Activated T-helper 1 cell treated with anti-CD3 and anti-CD28 coated beads, Interleukin-2, amount 50 U/mL, for 16 hours (primary cell): ENCODE data around the gene ISL2.

Experiments
- DNase-seq, 2 donors: peaks; one replicate each; pipeline ENCODE4 v3.0.0-alpha.2; 2020; ENCODE audit warnings: low read depth in 1 of 2, low spot score in 1 of 2

ISL2 gene

DNA sequence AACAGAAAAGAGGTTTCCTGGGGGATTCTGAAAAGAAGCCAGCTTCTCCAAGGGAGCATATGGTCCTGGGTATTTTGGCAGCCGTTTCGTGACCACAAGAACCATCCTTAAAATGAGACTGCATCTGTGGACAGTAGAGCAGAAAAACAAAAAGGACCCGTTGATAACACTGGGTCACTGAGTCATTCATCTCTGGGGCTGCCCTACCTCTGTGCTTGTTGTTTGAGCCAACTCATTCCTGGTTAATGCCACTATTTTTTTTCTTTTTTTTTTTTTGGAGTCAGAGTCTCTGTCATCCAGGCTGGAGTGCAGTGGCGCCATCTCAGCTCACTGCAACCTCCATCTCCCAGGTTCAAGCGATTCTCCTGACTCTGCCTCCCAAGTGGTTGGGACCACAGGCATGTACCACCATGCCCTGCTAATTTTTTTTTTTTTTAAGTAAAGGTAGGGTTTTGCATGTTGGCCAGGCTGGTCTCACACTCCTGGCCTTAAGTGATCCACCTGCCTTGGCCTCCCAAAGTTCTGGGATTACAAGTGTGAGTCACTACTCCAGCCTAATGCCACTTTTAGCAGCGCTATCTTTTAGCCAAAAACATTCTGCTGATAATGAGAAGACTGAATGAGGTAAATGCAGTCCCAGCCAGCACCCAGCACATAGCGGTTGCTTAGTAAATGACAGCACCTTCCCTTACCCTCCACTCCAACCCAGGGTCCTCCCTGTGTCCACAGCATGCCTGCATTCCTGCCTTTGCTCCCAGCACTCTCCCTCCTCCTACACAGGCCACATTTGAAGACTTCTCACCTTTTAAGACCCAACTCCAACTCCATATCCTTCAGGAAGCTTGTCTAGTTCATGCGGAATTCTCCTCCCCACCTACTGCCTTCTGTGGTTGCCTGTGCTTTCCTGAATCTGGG lies 9.1 kb upstream of the ISL2 start:
- DNase-seq: no peak

DNA sequence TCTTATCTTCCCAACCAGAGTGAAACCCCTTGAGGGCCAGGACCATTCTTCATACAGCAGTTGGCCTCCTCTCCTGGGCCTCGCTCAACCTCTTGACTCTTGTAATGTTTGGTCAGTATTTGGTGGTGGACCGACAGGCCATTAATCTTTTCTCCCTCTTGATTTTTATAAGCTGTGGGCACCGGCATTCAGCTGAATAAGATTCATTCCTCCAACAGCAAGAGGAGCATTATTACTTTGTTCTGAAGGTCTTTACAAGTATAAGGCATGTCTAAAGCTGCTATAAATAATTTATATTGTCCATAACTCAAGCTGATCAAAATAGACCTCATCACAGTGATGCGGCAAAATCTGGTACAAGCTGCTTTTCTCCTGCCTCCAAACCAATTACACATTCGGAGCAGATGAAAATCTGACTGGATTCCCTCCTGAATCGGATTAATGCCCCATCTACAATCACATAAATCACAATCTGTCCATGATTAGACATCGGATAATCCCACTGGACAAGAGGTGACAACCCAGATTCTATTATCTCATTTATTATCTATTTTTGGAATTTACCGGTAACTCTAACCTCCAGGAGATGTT lies 8.4 kb upstream of the ISL2 start:
- no peak for DNase-seq

DNA sequence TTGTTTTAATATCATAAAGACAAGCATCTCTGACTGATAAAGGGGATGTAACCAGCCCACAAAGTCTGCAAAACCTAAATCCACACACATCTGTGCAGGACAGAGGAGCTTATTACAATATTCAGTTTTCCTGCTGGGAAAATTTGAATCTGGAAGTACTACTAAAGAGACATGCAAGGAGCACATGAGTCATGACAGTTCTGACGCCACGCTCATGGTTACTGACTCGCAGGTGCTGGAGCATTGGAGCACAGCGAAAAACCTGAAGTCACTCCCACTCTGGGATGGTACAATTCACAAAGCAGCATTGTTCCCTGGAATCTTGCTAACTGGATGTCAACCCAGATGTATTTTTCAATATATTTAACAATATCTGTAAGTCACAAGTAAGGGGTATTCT lies 7.6 kb upstream of the ISL2 start:
- no peak for DNase-seq

DNA sequence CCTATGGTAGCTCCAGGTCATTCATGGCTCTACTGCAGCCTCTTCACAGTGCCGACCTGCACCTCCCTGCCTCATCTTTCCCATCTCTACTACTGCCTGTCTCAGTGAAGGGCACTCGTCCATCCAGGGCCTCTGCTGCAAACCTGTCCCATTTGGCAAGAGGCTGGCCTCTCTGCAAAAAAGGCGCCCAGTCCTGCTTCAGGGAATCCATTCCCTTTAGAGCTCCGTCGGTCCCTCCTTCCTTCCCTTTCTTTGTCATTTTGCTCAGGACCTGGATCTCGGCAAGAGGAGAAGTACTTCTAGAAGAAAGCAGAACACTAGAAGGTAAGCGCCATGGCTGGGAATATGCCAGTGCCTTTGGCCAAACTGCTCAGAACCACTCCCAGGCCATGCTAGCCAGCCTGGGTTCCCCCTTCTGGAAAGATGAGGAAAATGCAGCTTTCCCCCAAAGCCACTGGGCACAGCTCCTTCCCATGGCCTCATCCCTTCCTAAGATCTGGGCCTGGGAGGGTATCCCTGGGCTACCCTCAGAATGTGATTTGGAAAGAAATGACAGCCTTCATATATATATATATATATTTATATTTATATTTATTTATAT lies 6.4 kb upstream of the ISL2 start:
- no peak for DNase-seq

DNA sequence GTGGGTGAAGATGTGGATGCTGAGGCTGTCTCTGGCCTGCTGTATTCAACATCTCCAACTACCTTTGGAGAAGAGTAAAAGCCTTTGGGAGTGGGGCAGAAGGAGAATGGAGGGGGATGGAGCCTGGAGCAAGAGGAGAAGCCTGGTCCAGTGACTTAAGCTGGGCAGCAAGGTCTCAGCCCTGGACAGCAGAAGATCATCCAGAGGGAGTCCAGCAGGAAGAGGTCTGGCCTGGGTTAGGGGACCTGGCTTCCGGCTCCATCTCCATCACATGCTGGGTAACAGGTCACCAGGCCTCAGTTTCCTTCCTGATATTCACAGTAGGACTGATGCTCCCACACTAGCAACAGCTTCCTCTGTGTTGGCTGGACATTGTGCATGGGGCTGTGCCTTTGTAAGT lies 3.8 kb upstream of the ISL2 start:
- DNase-seq: no peak

DNA sequence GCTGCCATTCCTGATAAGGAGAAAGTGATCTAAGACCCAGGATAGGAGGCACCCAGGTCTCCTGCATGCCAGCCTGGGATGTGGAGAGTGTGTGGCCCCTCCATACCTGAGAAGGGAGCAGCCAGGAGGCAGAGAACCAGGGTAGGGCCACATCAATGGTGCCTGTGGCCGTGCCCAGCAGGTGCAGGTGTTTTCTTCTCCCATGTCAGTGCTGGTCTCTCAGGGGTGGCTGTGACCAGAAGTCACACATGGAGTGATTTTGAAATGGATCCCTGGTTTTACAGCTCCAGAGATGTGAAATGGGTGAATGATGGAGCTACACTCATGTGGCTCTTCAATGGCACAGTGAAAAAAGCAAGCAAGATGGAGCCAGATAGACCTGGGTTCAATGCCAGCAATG lies 3.3 kb upstream of the ISL2 start:
- DNase-seq: no peak

DNA sequence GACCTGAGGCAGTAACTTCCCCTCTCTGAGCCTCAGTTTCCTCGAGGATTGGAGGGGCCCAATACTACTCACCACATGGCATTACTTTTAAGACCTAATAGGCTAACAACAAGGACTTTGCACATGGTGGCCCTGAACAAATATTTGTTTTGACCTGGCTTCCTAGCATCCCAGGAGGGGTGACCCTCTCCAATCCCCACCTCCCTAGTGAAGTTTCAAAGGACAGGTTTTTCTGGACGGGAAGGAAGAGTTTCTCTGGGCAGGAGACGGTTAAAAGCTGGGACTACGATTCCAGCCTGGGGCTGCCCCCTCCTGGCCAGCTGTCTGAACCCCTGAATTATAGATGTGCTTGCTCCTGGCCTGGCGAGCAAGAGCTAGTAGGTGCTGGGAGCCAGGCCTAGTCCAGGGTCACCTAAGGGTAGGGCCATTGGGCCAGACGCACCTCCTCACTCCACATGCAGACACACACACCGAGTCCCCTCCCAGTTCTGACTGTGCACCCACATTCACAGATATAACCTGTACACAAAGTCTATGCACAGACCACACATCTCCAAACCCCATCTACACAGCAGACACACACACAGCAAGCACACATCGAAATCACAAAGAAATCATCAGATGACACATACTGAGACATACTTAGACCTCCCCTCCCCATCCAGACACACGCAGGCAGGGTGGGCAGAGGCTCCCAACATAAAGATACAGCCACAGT lies 2.7 kb upstream of the ISL2 start:
- DNase-seq: no peak

DNA sequence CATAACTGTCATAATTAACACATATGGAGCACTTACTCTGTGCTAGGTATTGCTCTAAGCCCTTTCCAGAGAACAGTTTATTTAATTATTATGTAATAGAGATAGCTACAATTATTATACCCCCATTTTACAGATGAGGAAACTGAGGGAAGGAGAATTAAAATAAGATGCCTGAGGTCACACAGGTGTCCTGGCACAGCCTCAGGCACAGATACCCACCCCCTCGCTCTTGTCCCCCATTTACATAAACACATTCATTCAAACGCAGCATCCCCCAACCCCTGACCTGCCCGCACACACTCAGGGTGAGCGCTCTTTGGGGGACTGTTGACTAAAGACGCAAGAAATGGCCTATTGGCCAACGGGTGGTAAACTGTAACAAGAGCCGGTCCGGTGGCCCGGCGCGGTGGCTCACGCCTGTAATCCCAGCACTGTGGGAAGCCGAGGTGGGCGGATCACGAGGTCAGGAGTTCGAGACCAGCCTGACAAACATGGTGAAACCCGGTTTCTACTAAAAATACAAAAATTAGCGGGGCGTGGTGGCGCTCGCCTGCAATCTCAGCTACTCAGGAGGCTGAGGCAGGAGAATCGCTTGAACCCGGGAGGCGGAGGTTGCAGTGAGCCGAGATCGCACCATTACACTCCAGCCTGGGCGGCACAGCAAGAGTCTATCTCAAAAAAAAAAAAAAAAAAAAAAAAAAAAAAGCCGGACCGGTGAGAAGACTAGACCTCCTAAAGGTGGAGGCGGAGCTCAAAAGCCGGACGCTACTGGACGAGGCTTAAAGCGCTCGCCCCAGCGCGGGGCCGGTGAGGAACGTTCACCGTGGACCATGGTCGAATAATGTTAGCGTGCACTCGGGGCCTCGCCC lies 1.9 kb upstream of the ISL2 start:
- no peak for DNase-seq

DNA sequence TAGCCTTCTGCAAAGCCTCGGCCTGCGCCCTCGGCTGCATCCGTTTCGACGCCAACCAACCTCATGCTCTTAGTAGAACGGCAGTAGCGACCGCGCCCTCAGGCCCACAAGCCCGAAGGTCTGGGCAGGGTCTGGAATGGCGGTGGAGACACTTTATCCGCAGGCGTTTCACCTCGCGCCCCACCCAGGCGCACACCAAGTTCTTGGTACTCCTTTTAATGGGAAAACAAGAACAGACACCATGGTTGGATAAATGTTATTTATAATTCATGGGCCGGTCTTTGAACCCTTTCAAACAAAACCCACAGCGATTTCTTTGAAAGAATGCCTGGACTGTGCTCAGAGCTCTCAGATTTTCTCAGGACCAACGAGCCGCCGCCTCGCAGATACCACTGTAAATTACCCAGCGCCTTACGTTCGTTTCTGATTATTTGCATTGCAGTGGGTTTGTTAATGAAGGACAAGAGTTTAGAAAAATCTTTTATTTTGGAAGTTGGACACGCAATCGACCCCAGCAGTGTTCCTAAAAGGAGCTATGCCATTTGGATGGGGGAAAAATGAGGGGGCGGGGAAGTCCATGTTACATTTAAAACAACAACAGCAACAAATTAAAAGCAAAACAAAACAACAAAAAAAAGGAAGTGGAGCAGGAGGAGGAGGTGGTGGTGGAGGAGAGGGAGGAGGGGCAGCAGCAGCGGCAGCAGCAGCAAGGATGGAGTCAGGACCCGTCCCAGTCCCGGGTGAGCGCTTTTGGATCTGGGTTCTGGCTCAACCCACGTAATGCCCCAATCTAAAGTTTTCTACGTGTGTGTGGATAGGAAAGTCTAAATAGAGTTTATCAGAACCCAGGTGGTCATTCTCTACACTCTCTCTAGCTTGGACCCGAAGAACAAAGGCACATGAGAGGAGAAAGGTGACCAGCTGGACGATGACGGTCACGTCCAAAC lies 993 bp upstream of the ISL2 start:
- DNase-seq: no peak

DNA sequence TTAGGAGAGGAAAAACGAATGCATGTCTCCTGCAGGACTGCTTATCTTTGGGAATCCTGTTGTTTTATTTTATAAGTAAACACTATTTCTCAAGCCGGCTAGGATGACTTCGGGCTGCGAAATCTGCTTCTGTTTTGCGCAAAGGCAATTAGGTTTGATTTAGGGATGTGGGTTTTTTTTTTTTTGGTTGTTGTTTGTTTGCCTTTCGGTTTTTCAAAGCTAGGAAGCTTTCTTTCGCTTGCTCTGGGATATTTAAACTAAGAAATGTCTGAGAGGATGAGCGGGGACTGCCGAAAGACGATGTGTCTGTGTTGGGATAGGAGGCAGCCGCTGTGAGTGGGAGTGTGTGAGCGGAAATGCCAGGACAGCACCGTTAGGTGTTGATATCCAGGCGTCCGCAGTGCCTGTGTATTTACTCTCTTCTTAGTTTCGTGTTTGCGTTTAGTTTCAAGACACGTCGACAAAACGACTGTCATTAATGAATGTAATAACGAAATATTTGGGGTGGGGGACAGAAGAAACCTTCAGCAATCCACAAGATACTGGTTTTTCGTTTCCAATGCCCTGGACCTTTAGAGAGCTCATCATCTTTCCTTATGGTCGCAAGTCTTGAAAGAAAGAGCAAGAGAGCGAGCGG lies 604 bp downstream of the ISL2 start:
- no peak for DNase-seq

DNA sequence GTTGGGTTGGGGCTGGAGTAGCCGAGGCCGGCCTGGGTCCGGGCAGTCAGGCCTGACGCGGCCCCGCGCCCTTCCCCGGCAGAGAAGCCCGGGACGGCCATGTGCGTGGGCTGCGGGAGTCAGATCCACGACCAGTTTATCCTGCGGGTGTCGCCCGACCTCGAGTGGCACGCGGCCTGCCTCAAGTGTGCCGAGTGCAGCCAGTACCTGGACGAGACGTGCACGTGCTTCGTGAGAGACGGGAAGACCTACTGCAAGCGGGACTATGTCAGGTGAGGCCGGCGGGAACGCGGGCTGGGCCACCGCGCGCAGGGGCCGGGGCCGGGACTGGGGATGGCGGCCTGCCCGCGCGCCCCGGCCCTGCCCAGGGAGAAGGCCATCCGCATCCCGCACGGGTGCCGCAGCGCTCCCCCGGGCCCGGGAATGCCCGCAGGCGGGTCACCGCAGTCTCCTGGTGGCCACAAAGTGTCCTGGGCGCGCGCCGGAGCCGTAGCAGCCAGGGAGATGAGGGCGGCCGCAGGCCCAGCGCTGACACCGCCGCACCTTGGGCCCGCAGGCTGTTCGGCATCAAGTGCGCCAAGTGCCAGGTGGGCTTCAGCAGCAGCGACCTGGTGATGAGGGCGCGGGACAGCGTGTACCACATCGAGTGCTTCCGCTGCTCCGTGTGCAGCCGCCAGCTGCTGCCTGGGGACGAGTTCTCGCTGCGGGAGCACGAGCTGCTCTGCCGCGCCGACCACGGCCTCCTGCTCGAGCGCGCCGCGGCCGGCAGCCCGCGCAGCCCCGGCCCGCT lies 1.3 kb downstream of the ISL2 start:
- DNase-seq: no peak

DNA sequence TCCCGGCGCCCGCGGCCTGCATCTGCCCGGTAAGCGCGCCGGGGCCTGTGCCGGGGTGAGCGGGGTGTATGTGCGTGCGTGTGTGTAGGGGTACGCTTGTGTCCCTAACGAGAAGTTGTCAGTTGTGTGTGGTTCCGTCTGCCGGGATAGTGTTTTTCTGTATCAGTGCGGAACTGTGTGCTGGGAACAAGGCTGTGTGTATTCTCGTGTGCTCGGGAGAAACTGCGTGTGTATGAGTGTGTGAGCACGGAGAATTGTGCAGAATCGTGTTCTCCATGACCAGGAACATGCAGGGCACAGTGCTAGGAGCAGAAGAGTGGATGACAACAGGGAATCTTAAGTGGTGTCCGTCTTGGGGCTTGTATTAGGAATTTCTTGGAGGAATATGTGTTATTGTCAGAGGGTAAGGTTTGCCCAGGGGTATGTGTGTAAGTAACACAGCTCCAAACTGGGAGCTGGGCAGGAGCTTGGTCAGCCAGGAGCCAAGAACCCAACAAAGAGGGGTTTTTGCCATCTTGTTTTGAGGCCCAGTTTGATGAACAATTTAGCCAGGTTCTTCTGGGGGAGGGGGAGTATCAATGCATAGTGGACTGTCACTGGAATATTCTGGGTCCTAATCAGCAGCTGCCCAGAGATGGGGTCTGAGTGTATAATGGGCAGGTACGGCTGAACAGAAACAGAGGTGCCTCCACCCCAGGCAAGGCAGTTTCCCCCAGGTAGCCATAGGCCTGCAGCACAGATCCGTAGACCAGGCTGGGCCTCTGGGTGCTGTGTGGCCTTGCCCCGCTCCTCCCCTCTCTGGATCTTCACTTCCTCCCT lies 2.1 kb downstream of the ISL2 start:
- DNase-seq: no peak

DNA sequence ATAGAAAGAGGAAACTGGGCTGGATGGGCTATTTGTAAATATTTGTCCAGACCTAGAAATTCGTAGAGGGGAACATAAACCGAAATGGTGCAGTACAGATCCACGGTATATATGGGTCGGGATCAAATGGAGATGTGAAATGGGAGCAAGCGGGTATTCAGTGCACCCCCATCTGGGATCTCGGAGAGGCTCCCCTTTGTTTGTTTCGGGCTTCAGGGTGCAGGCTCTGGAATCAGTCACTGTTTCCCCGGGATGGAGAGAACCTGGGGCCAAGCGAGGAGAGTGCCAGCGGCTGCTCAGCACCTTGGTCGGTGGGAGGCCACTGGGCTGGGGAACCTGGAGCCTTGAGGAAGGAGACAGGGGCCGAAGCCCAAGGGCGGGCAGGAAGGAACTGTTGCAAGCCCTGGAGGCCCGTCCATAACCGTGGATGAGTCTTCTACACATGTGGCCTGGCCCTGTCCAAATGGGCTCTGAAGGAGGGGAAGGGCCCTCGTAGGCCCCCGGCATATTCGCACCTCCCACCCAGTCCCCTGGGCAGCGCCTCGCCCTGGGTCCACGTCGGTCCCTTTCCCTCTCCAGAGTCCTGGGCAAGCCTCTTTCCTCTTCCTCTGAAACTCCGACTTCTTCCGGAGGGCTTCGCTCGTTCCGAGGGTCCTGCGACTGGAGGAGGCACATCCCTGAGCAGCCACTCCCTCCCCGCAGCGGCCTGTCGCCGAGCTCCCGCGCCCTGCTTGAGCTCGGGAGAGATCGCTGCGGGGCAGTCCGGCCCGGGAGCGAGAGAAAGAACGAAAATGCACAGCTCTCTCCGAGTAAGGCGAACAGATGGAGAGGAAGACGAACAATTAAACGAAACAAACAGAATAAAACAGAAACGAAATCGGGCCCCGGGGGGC lies 3.0 kb downstream of the ISL2 start:
- no peak for DNase-seq

DNA sequence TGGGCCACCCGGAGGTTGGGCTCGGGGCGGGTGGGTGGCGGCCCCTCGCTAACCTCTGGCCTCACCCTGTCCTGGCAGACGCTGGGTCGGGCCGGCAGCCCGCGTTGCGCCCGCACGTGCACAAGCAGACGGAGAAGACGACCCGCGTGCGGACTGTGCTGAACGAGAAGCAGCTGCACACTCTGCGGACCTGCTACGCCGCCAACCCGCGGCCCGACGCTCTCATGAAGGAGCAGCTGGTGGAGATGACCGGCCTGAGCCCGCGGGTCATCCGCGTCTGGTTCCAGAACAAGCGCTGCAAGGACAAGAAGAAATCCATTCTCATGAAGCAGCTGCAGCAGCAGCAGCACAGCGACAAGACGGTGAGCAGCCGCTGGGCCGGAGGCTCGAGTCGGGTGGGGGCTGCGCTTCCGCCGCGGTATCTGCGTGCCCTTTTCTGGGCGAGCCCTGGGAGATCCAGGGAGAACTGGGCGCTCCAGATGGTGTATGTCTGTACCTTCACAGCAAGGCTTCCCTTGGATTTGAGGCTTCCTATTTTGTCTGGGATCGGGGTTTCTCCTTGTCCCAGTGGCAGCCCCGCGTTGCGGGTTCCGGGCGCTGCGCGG lies 3.7 kb downstream of the ISL2 start:
- no peak for DNase-seq

DNA sequence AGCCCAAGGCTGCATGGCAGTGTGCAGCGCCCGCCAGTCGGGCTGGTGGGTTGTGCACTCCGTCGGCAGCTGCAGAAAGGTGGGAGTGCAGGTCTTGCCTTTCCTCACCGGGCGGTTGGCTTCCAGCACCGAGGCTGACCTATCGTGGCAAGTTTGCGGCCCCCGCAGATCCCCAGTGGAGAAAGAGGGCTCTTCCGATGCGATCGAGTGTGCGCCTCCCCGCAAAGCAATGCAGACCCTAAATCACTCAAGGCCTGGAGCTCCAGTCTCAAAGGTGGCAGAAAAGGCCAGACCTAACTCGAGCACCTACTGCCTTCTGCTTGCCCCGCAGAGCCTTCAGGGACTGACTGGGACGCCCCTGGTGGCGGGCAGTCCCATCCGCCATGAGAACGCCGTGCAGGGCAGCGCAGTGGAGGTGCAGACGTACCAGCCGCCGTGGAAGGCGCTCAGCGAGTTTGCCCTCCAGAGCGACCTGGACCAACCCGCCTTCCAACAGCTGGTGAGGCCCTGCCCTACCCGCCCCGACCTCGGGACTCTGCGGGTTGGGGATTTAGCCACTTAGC lies 4.3 kb downstream of the ISL2 start:
- no peak for DNase-seq
